HepG2 (cell line): Measurements from ENCODE around the gene UCKL1. TPM values are rescaled to one million over a fixed set of nuclear protein-coding genes. Genes with fewer than 3 reads are reported as not detected.

Source experiments
- ATF5 ChIP-seq: sonication (generic); formaldehyde crosslinking; IDR thresholded peaks from 2 replicates; pipeline ENCODE4 v1.4.0; 2020; ENCODE audit warnings: mild to moderate bottlenecking, low read depth, missing genetic modification reagents
- CBX1 ChIP-seq: IDR thresholded peaks from one replicate; pipeline ENCODE4 v1.6.1; 2016; ENCODE audit warnings: antibody characterized with exemption, low read depth
- CENPX ChIP-seq: sonication (generic); formaldehyde crosslinking; IDR thresholded peaks from 2 replicates; pipeline ENCODE4 v1.9.0; 2021; ENCODE audit warnings: mild to moderate bottlenecking, missing genetic modification reagents, moderate library complexity
- ELF3 ChIP-seq: IDR thresholded peaks from 2 replicates; pipeline ENCODE4 v1.6.1; 2016; ENCODE audit warnings: missing genetic modification reagents, missing compliant biosample characterization
- ETS1 ChIP-seq: sonication (generic); formaldehyde crosslinking; IDR thresholded peaks from 2 replicates; pipeline ENCODE4 v1.4.0; 2020; ENCODE audit warnings: missing genetic modification reagents
- GATA4 ChIP-seq: sonication (generic); IDR thresholded peaks from 2 replicates; pipeline ENCODE4 v1.6.1; 2016; ENCODE audit warnings: antibody characterized with exemption, low read depth, borderline replicate concordance
- GMEB2 ChIP-seq: IDR thresholded peaks from 2 replicates; pipeline ENCODE4 v1.6.1; 2016; ENCODE audit warnings: missing biosample characterization, missing genetic modification reagents, low read depth
- HDAC6 ChIP-seq: fragments of 200-600 bp; sonication (generic); IDR thresholded peaks from 2 replicates; pipeline ENCODE4 v1.7.0; 2017; ENCODE audit warnings: mild to moderate bottlenecking, antibody characterized with exemption, low read length, low read depth
- HMG20B ChIP-seq: conservative IDR thresholded peaks from 2 replicates; pipeline ENCODE4 v1.6.1; 2016; ENCODE audit warnings: missing genetic modification reagents, missing compliant biosample characterization
- MED1 ChIP-seq: sonication (generic); formaldehyde crosslinking; IDR thresholded peaks from 2 replicates; pipeline ENCODE4 v1.4.0; 2020; ENCODE audit warnings: missing genetic modification reagents
- MED8 ChIP-seq: sonication (generic); formaldehyde crosslinking; IDR thresholded peaks from 2 replicates; pipeline ENCODE4 v1.8.1; 2023; ENCODE audit warnings: mild to moderate bottlenecking, missing genetic modification reagents; ENCODE audit not compliant: insufficient replicate concordance
- SKIL ChIP-seq: sonication (generic); formaldehyde crosslinking; IDR thresholded peaks from 2 replicates; pipeline ENCODE4 v1.8.0; 2022; ENCODE audit warnings: missing genetic modification reagents, mild to moderate bottlenecking, moderate library complexity, borderline replicate concordance
- SP140L ChIP-seq: sonication (generic); formaldehyde crosslinking; IDR thresholded peaks from 2 replicates; pipeline ENCODE4 v1.4.0; 2020; ENCODE audit warnings: missing genetic modification reagents, borderline replicate concordance
- SP4 ChIP-seq: sonication (generic); formaldehyde crosslinking; IDR thresholded peaks from 2 replicates; pipeline ENCODE4 v1.8.1; 2023; ENCODE audit warnings: mild to moderate bottlenecking, missing genetic modification reagents
- TCF12 ChIP-seq, 2 experiments: fragments of 450-650 bp in 1 of 2; sonication (generic) in 1 of 2; formaldehyde crosslinking in 1 of 2; IDR thresholded peaks; 2 replicates each; pipeline versions ENCODE4 v1.6.1 to v1.8.0; 2017 to 2022; ENCODE audit warnings: antibody characterized with exemption in 1 of 2, mild to moderate bottlenecking in 1 of 2, missing genetic modification reagents in 1 of 2, moderate library complexity in 1 of 2
- ZNF207 ChIP-seq: fragments of 450-650 bp; IDR thresholded peaks from 2 replicates; pipeline ENCODE4 v1.6.1; 2016; ENCODE audit warnings: antibody characterized with exemption, borderline replicate concordance
- ZNF432 ChIP-seq: sonication (generic); formaldehyde crosslinking; IDR thresholded peaks from 2 replicates; pipeline ENCODE4 v1.5.0; 2020; ENCODE audit warnings: missing genetic modification reagents, mild to moderate bottlenecking, borderline replicate concordance
- ZNF460 ChIP-seq: sonication (generic); formaldehyde crosslinking; IDR thresholded peaks from 2 replicates; pipeline ENCODE4 v1.5.1; 2020; ENCODE audit warnings: missing genetic modification reagents, mild to moderate bottlenecking, borderline replicate concordance
- ZNF501 ChIP-seq: sonication (generic); formaldehyde crosslinking; IDR thresholded peaks from 2 replicates; pipeline ENCODE4 v1.5.1; 2020; ENCODE audit warnings: mild to moderate bottlenecking, moderate library complexity, missing genetic modification reagents
- ZNF550 ChIP-seq: sonication (generic); formaldehyde crosslinking; IDR thresholded peaks from 2 replicates; pipeline ENCODE4 v1.4.0; 2020; ENCODE audit warnings: mild to moderate bottlenecking, missing genetic modification reagents, borderline replicate concordance
- ZNF598 ChIP-seq: sonication (generic); formaldehyde crosslinking; IDR thresholded peaks from 2 replicates; pipeline ENCODE4 v1.5.1; 2020; ENCODE audit warnings: mild to moderate bottlenecking, missing genetic modification reagents, borderline replicate concordance
- ZNF784 ChIP-seq: sonication (generic); formaldehyde crosslinking; IDR thresholded peaks from 2 replicates; pipeline ENCODE4 v1.5.1; 2020; ENCODE audit warnings: missing genetic modification reagents, mild to moderate bottlenecking, borderline replicate concordance
- polyA plus RNA-seq, 8 experiments: library from polyadenylated mRNA; depleted of rRNA in 3 of 8; stranded (reverse) in 7 of 8; unstranded in 1 of 8; fragments of >200 nt; fragmentation: Illumina TruSeq in 4 of 8; extraction: Trizol in 4 of 8; gene quantifications; 2 replicates each; pipeline versions ENCODE4 v1.2.1 to v1.2.3, GENCODE V29; 2011 to 2016; ENCODE audit warnings: low read depth in 4 of 8, missing spikeins in 1 of 8, mixed read lengths in 1 of 8; ENCODE audit not compliant: insufficient read depth in 1 of 8
- total RNA-seq, 5 experiments: library from RNA; depleted of rRNA; stranded (reverse); fragments of >200 nt; fragmentation: Illumina TruSeq; extraction: Trizol; gene quantifications; 2 replicates each; pipeline ENCODE4 v1.2.3, GENCODE V29; 2016; ENCODE audit warnings: low read depth in 1 of 5

The UCKL1 gene
- total and polyA plus RNA-seq, 2 of the 13 experiments (the other 11 are each of a cell fraction or from before 2014, with no cell fraction given), result 50.2 to 126 TPM

- TF ChIP-seq ETS1, result no peak
- no peak for TF ChIP-seq HDAC6
- TF ChIP-seq ZNF598 (CRISPR knock-in tag), result peak; percentile 91; the same call in 1 of the 2 replicates
- TF ChIP-seq ZNF501 (CRISPR knock-in tag), result peak; percentile 88; the same call in 1 of the 2 replicates
- no peak for TF ChIP-seq ELF3 (CRISPR knock-in tag)
- no peak for TF ChIP-seq HMG20B (CRISPR knock-in tag)
- TF ChIP-seq ZNF207, result no peak
- no peak for TF ChIP-seq SP140L
- no peak for TF ChIP-seq GATA4
- no peak for TF ChIP-seq ZNF550 (CRISPR knock-in tag)
- TF ChIP-seq CBX1, result peak; percentile 19
- TF ChIP-seq ZNF460, result no peak
- TF ChIP-seq ZNF432 (CRISPR knock-in tag), result no peak
- no peak for TF ChIP-seq ZNF784 (CRISPR knock-in tag)
- no peak for TF ChIP-seq MED8 (CRISPR knock-in tag)
- peak; percentile 7; the same call in 1 of the 2 replicates for TF ChIP-seq SKIL
- TF ChIP-seq ATF5 (CRISPR knock-in tag), result no peak
- no peak for TF ChIP-seq CENPX (CRISPR knock-in tag)
- no peak for TF ChIP-seq GMEB2 (CRISPR knock-in tag)
- TF ChIP-seq SP4 (CRISPR knock-in tag), result peak; percentile 12; the same call in 1 of the 2 replicates
- TF ChIP-seq TCF12 (IDR thresholded peaks at IDR 0.05), result no peak
- no peak for TF ChIP-seq TCF12 (CRISPR knock-in tag; IDR thresholded peaks at IDR 0.05)
- no peak for TF ChIP-seq MED1 (CRISPR knock-in tag)
These were observed 12.1 kb upstream of the UCKL1 start (continued) for GRCh38 chr20:63968136-63968927.
